ENCODE results near the gene RUNX2. TPM values are rescaled to one million over a fixed set of nuclear protein-coding genes. Genes with fewer than 3 reads are reported as not detected.

RUNX2 gene
- total RNA-seq, 2 experiments from 2014 or later = 8.0 to 9.3 TPM

DNA sequence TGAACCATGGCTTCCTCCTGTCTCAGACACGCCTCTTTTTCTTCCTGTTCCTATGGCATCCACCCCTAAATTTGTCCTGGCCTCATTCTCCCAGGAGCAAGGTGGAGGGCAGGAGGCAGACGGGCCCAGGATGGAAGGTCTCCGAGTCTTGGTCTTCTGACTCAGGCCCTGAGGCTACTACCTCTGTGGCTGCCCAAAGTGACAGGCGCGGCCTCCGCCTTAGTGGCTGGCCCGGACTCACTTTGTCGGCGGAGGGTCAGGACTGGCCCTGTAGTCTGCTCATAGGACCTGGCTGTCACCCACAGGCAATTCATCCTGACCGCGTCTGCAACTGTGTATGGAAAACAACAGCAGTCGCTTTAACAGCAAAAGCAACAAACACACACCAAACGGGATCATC lies 312.7 kb downstream of the RUNX2 start:
- intact Hi-C loops (cut with micrococcal nuclease) = no loop called here
- ATAC-seq = no peak
- ChIA-PET CTCF (no interaction called here), POLR2A (no interaction called here)
- DNase-seq = no peak
- peaks cover 6% of the 10 kb centered on the region for H3K27me3 Mint-ChIP-seq
- no peak overlapping the region for H3K27ac Mint-ChIP-seq
- peaks cover 10% of the 10 kb centered on the region for H3K4me1 Mint-ChIP-seq (ENCODE audit: low read depth)
- H3K4me3 Mint-ChIP-seq = no peak overlapping the region
- TF ChIP-seq, protein P1, sequence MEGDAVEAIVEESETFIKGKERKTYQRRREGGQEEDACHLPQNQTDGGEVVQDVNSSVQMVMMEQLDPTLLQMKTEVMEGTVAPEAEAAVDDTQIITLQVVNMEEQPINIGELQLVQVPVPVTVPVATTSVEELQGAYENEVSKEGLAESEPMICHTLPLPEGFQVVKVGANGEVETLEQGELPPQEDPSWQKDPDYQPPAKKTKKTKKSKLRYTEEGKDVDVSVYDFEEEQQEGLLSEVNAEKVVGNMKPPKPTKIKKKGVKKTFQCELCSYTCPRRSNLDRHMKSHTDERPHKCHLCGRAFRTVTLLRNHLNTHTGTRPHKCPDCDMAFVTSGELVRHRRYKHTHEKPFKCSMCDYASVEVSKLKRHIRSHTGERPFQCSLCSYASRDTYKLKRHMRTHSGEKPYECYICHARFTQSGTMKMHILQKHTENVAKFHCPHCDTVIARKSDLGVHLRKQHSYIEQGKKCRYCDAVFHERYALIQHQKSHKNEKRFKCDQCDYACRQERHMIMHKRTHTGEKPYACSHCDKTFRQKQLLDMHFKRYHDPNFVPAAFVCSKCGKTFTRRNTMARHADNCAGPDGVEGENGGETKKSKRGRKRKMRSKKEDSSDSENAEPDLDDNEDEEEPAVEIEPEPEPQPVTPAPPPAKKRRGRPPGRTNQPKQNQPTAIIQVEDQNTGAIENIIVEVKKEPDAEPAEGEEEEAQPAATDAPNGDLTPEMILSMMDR (IDR thresholded peaks at IDR 0.05) = no peak
- no peaks in the 10 kb centered on the region for H3K36me3 Mint-ChIP-seq (ENCODE audit: low read depth)
- no peaks in the 10 kb centered on the region for H3K9me3 Mint-ChIP-seq

DNA sequence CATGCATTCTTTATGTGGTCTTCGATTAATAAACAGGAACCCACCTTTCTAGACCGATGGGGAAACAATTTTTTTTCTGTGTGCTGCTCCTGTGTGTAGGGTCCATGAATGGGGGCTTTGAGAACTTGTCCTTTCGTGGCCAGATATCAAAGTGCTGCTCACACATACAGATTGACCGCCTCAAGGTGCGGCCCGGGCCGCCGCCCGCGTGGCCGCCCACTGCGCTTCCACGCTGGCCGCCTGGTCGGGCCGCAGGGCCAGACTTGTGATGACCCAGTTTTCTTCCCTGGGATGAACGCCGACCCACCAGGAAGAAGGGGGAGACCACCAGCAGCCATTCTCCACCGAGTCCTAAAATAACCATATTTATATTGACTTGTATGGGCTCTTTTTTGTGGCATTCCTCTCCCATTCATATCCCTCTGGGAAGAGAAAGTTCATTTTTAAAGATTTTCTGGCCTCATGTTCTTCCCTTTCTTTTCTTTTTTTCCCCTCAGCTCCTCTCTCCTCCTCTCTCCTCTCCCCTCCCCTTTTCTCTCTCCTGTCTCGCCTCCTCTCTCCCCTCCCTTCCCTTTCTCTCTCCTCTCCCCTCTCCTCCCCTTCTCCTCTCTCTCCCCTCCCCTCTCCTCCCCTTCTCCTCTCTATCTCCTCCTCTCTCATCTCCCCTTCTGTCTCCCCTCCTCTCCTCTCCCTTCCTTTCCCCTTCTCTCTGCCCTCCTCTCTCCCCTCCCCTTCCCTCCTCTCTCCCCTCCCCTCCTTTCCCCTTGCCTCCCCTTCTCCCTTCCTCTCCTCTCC lies 314.4 kb downstream of the RUNX2 start:
- Mint-ChIP-seq H3K27me3 (peaks cover 4% of the 10 kb centered on the region), H3K27ac (no peak overlapping the region), H3K9me3 (no peaks in the 10 kb centered on the region), H3K4me3 (no peak overlapping the region), H3K4me1 (ENCODE audit: low read depth) (peaks cover 16% of the 10 kb centered on the region), H3K36me3 (ENCODE audit: low read depth) (no peaks in the 10 kb centered on the region)
- DNase-seq (no peak), ATAC-seq (no peak)
- intact Hi-C loops (cut with micrococcal nuclease) = no loop called here
- ChIA-PET CTCF (no interaction called here), POLR2A (no interaction called here)
- TF ChIP-seq, protein P1 (IDR thresholded peaks at IDR 0.05) = no peak

DNA sequence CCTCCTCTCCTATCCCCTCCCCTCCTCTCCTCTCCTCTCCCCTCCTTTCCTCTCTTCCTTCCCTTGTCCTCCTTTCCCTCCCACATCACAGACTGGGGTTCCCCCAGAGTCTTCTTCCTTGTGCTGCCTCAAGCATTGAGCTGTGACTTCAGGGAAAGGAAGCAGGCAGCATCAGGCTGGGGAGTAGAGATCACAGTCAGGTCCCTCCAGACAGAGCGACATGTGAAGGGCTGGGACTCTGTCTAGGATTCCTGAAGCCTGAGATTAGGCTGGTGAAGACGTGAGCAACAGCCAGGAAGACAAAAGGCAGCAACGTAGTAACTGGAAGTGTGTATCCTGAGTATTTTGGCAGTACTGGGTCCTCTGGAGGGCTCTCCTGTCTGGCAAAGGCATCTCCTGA lies 315.0 kb downstream of the RUNX2 start:
- no peak for ATAC-seq
- no peaks in the 10 kb centered on the region for H3K9me3 Mint-ChIP-seq
- ChIA-PET POLR2A (no interaction called here), CTCF (no interaction called here)
- peak overlapping the region; percentile 54 for H3K27ac Mint-ChIP-seq
- peaks cover 20% of the 10 kb centered on the region for H3K4me1 Mint-ChIP-seq (ENCODE audit: low read depth)
- H3K36me3 Mint-ChIP-seq (ENCODE audit: low read depth) = no peaks in the 10 kb centered on the region
- TF ChIP-seq, protein P1 (IDR thresholded peaks at IDR 0.05) = no peak
- no peak overlapping the region for H3K4me3 Mint-ChIP-seq
- intact Hi-C loops (cut with micrococcal nuclease) = no loop called here
- H3K27me3 Mint-ChIP-seq = peaks cover 4% of the 10 kb centered on the region
- no peak for DNase-seq

DNA sequence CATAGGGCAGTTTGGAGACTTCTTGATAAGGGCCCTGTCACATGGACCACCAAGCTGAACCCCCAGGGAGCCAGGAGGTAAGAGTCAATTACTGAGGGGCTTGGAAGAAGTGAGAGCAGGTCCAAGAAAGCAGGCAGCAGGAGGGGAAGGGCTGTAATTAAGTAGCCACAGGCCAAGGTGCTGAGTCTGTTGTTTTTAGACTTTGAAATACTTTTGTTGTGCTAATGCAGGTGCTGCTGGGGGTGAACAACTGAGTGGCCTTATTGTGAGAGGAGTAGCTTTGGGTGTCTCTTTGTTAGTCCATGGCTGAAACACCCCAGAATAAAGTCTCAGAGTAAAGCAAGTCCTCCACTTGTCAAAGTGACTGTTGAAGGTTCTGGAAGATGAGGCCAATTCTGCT lies 316.6 kb downstream of the RUNX2 start:
- peaks cover 20% of the 10 kb centered on the region for H3K4me1 Mint-ChIP-seq (ENCODE audit: low read depth)
- CTCF ChIA-PET = no interaction called here
- no peaks in the 10 kb centered on the region for H3K36me3 Mint-ChIP-seq (ENCODE audit: low read depth)
- TF ChIP-seq, protein P1 (IDR thresholded peaks at IDR 0.05) = no peak
- no peaks in the 10 kb centered on the region for H3K9me3 Mint-ChIP-seq
- H3K27me3 Mint-ChIP-seq = peaks cover 4% of the 10 kb centered on the region
- ATAC-seq (no peak), DNase-seq (no peak)
- intact Hi-C loops (cut with micrococcal nuclease) = no loop called here
- H3K4me3 Mint-ChIP-seq = no peak overlapping the region
- no peak overlapping the region for H3K27ac Mint-ChIP-seq
- POLR2A ChIA-PET = no interaction called here

DNA sequence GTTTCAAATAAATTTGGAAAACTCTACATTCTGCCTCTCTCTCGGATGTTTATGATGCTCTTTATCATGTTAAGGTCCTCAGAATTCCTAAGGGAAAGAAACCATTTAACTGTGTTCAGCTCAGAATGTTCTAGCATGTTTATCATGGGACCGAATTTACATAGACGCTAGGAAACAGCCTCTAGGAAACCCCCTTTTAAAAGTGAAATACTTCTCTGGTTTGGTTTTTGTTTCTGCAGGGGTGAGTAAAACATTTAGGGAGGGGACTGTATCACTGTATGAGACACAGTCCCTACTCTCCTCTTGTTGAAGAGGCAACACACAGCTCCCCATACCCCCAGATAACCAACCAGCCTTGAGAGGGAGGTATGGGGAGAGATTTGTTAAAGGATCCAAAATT lies 317.2 kb downstream of the RUNX2 start:
- TF ChIP-seq, protein P1 (IDR thresholded peaks at IDR 0.05) = no peak
- Mint-ChIP-seq H3K4me1 (ENCODE audit: low read depth) (peaks cover 20% of the 10 kb centered on the region), H3K36me3 (ENCODE audit: low read depth) (no peaks in the 10 kb centered on the region), H3K27ac (no peak overlapping the region), H3K27me3 (peaks cover 4% of the 10 kb centered on the region), H3K9me3 (no peaks in the 10 kb centered on the region), H3K4me3 (no peak overlapping the region)
- intact Hi-C loops (cut with micrococcal nuclease) = no loop called here
- POLR2A ChIA-PET = no interaction called here
- ATAC-seq (peak; percentile 82), DNase-seq (no peak)
- CTCF ChIA-PET = interaction anchor here (1.5 kb wide), 1 partner anchor 277 kb away, joined by 5 read pairs; no protein-coding TSS in a partner anchor
